NCI-H2107 treated with DMSO at 0.1 percent for 48 hours (cell line): ENCODE results near the gene SIGLEC15.
"Not testable (repeated sequence)": the region's sequence is repeated elsewhere in the genome, so short reads cannot be mapped to it uniquely, and the experiment has no call there.

Source experiments
- DNase-seq: peaks from one replicate; lab custom pipeline; 2025; ENCODE audit not compliant: unreplicated experiment; lab: John Stamatoyannopoulos, UW

SIGLEC15 gene

GRCh38 chr18:45841765-45842442 is 16.4 kb downstream of the SIGLEC15 start:
- no peak for DNase-seq

DNA sequence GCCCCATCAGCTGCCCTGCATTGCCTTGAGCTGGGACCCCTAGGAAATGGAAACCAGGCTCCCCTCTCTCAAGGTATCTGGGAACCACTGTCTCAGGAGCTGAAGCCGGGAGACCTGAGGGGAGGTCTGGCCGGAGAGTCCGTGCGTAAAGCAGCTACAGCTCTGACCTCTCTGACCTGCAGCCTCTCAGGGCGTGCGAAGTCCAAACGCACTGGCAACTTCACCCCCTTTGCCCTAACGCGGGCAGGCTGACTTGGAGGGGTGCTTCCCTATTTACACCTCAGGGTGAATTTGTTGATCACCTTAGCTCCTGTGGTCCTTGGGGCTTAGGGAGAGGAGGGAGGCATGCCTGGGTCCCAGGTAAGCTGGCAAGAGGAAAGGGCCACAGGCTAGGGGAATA is 17.5 kb downstream of the SIGLEC15 start:
- DNase-seq = no peak

DNA sequence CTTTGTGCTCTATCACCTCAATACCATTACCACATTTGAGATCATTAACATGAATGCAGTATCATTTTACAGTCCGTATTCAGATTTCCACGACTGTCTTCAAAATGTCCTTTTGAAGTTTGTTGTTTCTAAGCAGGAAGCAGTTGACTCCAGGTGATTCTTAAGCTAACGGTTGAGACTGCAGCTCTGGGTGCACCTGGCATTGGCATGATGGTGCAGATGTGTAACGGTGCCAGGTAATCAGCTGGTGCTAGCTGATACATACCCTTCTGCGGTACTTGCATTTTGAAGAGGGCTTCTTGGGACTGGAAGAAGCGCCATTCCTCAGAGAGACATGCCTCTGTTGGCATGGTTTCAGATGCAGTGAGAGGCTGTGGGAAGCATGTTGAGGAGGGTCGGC is 19.5 kb downstream of the SIGLEC15 start:
- peak; percentile 79 for DNase-seq

DNA sequence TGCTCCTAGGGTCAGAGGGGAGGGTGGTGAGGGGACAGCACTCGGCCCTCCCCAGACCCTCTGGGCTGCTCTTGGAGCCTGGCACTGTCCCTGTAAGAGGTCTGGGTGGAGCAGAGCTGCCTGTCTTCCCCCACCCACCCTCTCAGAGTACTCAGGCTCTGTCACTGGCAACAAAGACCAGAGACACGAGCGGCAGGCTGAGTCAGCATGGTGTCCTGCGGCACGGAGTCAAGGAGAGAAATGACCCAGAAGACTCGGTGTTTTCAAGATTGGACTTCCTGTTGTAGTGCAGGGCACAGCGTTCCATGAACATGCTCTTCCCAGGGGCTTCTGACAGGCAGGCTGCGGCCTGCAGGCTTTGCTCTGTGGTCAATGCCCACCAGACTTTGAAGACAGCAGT is 19.9 kb downstream of the SIGLEC15 start:
- DNase-seq = no peak

GRCh38 chr18:45847119-45847518 is 21.6 kb downstream of the SIGLEC15 start:
- no peak for DNase-seq

DNA sequence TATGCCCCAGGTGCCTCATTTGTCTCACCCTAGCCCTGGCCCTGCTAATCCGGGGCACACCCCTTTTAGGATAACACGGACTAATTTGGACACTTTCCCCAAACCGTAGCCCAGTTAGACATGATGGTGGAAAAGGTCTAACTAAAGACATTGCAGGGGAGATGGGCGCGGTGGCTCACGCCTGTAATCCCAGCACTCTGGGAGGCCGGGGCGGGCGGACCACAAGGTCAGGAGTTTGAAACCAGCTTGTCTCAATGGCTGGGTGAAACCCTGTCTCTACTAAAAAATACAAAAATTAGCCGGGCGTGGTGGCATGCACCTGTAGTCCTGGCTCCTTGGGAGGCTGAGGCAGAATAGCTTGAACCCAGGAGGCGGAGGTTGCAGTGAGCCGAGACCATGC is 23.2 kb downstream of the SIGLEC15 start:
- not testable (repeated sequence) for DNase-seq

- no peak for DNase-seq
Measured at GRCh38 chr18:45849529-45849928, 24.1 kb downstream of the SIGLEC15 start.

DNA sequence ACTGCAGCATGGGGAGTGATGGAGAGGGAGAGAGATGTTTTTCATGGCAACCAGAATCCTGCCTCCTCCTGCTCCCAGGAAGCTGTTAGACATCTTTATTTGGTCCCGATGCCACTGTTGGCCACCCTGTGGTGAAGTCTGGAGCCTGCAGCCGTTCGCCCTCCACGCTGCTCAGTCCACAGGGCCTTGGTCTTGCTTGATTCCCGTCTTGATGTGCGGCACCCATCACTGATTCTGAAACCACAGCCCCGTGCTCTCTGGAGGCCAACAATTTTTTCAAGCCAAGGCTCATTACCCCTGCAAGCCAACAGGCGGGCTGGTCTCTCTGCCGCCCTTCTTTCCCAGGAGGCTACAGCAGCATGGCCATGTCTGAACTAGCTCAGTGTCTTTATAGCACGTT is 24.5 kb downstream of the SIGLEC15 start:
- DNase-seq = peak; percentile 45

DNA sequence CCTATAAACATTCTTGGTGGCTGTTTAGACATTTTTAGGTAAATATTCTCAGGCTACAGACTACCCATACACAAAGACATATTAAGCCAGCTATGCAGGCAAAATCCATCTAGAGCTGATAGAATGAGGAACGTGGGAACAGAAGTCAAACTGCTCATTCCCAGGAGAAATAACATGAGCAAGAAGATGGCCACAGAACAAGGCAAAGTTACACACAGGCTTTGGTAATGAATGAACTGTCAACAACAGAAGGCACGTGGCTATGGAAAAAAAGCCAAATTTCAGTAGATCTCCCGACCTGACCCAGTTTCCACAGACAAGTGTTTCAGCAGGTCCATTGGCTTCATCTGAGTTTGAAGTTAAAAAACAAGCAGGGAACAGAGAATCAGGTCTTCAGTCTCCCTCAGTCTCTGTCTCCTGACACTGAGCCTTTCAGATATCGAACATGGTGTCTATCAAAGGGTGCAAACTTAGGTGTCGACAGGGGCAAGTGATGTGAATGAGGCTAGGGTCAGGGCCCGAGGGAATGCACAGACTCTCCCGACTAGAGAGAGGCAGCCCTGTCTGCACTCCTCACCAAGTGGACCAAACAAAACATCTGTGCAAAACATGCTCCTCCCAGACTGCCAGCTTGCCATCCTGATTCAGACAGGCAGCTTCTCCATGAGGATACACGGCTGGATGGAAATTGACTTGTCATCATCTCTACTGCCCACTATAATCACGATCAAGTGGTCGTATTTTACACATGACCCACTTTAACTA is 25.9 kb downstream of the SIGLEC15 start:
- DNase-seq = no peak

GRCh38 chr18:45852631-45853030 is 27.2 kb downstream of the SIGLEC15 start:
- no peak for DNase-seq

DNA sequence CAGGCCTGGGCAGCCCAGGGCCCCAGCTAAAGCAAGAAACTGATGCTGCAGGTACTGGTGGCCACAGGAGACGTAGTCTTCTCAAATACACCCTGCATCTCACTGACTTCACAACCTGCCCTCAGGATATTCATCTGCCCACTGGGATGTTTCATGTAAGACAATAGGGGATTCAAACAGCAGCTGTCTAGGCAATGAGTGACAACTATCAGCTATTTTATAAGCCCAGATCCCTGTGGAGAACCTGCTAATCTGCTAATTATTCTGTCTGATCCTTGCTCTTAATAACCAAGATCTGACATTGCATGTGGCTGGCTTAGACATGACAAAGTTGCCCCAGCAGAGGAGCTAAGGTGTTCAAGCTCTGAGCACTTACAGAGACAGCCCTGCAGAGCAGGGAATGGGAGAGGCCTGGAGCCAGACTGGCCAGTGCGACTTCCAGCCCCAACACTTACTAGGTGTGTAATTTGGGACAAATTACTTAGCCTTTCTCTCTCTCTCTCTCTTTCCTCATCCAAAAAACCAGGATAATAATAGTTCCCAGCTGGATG is 28.6 kb downstream of the SIGLEC15 start:
- DNase-seq = no peak

- DNase-seq = no peak
Measured at GRCh38 chr18:45856531-45856930, 31.1 kb downstream of the SIGLEC15 start.

- no peak for DNase-seq
Measured at GRCh38 chr18:45859334-45859733, 33.9 kb downstream of the SIGLEC15 start.

DNA sequence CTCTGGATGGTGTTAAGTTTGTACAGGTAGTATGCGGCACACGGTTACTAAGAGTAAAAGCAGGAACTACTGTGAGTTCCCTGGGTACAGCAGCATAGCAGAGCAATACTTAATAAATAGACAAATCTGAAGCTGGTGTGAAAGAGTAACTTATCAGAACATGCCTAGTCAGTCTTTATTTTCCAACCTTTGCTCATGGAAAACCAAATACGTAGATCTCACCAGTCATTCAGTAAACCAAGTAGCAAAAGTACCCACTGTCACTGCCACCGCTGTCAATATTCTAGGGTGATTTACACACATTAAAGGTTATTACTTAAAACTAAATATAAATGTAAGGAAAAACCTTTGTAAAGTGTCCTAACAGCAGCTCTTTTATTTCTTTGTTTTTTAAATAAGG is 35.0 kb downstream of the SIGLEC15 start:
- no peak for DNase-seq

DNA sequence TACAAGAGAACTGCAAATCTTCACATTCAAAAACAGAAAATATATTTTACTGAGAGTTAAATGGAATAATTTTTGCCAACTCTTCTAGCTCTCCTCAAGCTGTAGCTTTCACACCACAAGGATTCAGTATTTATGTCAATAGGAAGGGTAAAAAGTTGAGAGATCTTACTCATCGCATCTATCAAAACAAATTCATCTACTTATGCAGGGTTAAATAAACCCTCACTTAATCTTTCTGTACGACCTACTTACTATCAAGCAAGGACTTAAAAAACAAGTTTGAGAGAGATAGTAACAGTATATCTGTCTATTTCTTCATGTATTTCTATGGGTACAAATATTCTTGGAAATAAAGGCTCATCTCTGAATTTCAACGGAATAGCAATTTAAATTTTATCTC is 35.5 kb downstream of the SIGLEC15 start:
- no peak for DNase-seq

GRCh38 chr18:45861926-45862325 is 36.5 kb downstream of the SIGLEC15 start:
- DNase-seq = no peak

DNA sequence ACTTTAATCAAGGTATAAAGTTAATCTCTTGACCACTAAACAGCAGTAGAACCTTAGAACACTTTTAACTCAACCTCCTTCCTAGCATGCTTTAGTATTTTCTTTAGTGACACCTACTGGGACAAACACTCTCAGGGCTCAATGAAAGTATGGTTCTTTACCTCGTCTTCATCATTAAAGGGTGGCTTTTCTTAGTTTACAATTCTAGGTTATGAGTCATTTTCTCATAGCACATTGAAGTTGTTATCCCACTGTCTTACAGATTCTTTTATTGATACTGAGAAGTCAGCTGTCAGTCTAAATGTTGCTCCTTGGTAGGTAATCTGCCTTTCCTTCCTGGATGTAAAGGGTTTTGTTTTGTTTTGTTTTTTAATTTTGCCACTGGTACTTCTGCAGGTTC is 38.0 kb downstream of the SIGLEC15 start:
- DNase-seq = no peak

DNA sequence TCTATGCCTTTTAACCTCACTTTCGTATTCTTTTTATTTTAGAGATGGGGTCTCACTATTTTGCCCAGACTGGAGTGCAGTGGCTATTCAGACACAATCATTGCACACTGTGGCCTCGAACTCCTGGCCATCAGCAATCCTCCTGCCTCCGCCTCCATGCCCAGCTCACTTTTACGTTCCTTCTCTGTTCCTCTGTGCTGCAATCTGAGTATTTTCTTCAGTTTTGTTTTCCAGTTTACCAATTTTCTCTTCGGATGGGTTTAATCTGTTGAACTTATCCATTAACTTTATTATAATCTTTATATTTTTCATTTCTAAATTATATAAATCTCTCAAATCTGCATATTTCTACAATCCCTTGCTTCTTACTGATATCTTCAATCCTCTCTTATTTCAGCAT is 38.6 kb downstream of the SIGLEC15 start:
- no peak for DNase-seq

DNA sequence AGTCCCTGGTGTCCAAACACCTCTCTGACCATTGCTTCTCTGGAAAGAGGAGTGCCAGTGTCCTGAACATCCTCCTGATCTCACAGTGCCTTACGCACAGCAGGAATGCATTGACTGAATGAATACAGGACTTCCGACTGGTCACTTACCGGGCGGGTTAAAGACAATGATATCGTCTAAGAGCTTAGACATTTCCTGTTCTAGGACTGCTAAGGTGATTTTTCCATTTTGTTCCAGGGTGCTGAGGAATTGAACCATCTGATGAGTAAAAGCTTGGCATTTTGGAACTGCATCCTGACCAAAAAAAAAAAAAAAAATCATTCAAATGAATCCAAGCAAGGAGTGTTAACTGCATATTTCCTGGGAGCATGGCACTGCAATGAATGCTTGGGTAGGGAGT is 40.0 kb downstream of the SIGLEC15 start:
- no peak for DNase-seq

DNA sequence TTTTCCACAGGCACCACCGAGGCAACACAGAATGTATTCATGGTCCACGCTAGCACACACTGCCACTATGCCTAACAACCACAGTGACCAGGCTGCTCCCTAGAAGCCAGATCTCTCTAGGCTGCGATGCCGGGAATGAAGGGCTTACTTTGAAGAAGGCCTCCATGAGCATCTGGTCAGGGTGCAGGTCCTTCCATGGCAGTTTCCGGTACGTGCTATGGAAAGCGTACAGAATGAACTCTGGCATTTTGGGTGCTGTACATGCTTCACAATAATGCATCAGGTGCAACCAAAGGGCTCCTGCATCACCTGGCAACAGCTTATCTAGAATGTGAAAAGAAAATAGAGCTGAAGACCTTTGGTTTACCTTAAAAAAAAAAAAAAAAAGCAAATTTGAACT is 44.9 kb downstream of the SIGLEC15 start:
- no peak for DNase-seq

- DNase-seq = no peak
Measured at GRCh38 chr18:45871431-45872084, 46.1 kb downstream of the SIGLEC15 start.
